ENCODE measurements around the gene IL12RB1.
"Not testable (repeated sequence)": the region's sequence is repeated elsewhere in the genome, so short reads cannot be mapped to it uniquely, and the experiment has no call there.

The IL12RB1 gene

DNA sequence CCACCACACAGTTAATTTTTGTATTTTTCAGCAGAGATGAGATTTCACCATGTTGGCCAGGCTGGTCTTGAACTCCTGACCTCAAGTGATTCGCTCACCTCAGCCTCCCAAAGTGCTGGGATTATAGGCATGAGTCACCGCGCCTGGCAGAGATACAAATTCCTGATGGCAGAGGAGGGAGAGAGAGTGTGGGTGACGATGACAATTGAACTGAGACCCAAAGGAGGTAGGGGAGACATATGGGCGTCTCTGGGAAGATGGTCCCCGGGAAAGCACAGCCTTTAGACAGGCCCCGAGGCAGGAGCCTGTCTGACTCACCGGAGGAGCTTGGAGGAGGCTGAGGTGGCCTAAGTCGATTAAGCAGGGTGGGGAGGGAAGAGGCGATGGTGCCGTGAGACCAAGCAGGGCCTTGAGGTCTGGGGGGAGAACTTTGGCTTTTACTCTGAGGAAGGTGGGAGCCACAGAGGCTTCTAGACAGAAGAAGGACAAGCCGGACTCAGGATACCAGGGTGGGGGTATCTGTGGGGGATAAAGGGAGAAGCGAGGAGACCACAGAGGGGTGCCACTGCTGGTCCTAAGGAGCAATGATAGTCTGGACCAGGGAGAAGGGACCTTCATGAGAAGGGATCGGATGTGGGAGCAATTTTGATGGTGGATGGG, 40.5 kb downstream of the IL12RB1 start:
- peak; percentile 69 for DNase-seq (ENCODE audit: low read depth, low spot score)

- DNase-seq (ENCODE audit: low read depth, low spot score), result no peak
Observed at GRCh38 chr19:18045307-18046050, 41.3 kb downstream of the IL12RB1 start.

DNA sequence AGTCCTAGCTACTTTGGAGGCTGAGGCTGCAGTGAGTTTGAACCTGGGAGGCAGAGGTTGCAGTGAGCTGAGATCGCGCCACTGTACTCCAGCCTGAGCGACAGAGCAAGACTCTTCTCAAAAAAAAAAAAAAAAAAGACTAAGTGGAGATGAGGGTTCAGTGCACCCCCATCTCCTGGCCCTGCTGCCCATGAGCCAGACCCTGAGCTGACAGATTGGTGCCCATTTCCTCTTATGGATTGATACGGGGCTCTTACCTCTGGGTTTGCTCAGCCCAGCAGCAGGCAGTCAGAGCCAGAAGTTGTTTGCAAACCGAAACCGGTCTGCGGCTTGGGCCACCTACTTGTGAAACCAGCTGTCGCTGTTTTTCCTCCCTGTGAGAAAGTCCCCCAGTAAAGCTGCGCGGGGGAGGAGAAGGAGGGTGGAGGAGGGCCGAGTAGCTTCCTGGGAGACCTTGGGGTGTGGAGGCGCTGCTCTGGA, 41.9 kb downstream of the IL12RB1 start:
- DNase-seq (ENCODE audit: low read depth, low spot score), result peak; percentile 74

DNA sequence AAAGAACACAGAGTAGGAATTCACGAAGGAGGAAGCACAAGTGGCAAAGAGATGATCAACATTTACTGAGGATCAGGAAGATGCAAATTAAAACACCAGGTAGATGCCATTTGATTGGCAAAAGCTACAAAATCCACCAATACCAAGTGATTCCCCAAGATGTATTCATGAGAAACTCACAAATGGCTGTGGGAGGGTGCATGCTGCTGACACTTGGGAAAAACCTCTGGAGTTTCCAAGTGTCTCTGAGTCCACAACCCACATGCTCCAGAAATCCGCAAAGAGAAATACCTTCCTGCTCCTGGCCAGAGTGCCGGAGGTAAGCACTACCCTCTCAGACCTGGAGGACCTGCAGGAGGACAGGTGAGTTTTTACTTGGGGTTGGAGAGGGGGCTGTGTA, 43.1 kb downstream of the IL12RB1 start:
- DNase-seq (ENCODE audit: low read depth, low spot score), result no peak

GRCh38 chr19:18041054-18041453, 45.7 kb downstream of the IL12RB1 start:
- DNase-seq (ENCODE audit: low read depth, low spot score), result no peak

DNA sequence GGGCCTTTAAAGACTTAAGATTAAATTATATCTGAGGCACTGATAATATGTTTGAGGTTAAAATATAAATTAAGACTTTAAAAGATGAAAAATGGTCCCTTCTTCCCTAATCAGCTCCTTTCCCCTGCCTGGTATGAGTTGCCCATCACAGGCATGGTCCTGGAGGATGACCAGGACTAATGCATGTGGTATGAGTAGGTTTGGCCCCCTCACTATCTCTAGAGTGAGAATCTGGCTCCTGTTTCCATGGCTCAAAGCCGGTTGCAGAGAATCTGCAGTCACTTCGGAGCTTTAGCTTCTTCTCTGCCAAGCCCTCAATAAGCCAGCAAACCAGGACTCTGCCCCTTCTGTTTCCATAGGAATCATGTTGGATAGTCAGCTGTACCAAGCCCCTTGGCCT, 54.6 kb downstream of the IL12RB1 start:
- DNase-seq (ENCODE audit: low read depth, low spot score), result not testable (repeated sequence)

GRCh38 chr19:18031401-18031800, 55.3 kb downstream of the IL12RB1 start:
- not testable (repeated sequence) for DNase-seq (ENCODE audit: low read depth, low spot score)

- DNase-seq (ENCODE audit: low read depth, low spot score), result peak; percentile 40
Observed at GRCh38 chr19:18029617-18030338, 57.0 kb downstream of the IL12RB1 start.

- no peak for DNase-seq (ENCODE audit: low read depth, low spot score)
Observed at GRCh38 chr19:18027151-18027550, 59.6 kb downstream of the IL12RB1 start.

DNA sequence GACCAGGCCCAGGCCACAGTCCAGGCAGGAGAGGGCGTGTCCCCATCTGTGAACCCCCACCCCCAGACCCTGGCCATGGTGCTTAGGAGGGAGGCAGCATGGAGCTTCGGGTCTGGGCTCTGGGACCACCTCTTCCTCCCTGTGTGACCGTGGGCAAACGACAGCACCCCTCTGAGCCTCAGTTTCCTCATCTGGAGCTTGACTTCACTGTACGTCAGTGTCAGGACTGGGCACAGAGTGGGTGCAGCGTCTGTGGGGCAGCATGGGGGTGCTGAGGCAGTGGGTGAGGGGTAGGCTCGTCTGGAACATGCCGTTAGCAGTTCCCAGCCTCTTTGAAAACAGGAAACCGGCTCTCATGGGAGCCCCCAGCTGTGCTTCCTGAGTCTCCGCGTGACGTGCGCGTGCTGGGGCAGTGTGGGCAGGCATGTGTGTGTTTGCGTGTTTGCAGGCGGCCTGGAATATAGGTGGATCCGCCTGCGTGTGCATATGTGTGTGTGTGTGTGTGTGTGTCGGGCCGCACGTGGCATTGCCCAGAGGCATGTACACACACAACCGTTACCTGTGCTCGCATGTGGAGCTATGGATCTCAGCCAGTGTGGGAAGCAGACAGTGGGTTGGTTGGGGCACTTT, 63.0 kb downstream of the IL12RB1 start:
- no peak for DNase-seq (ENCODE audit: low read depth, low spot score)

- DNase-seq (ENCODE audit: low read depth, low spot score), result peak; percentile 96
Observed at GRCh38 chr19:18021121-18021755, 65.5 kb downstream of the IL12RB1 start.

- peak; percentile 87 for DNase-seq (ENCODE audit: low read depth, low spot score)
Observed at GRCh38 chr19:18020212-18021085, 66.3 kb downstream of the IL12RB1 start.

- DNase-seq (ENCODE audit: low read depth, low spot score), result no peak
Observed at GRCh38 chr19:18017275-18018083, 69.3 kb downstream of the IL12RB1 start.

DNA sequence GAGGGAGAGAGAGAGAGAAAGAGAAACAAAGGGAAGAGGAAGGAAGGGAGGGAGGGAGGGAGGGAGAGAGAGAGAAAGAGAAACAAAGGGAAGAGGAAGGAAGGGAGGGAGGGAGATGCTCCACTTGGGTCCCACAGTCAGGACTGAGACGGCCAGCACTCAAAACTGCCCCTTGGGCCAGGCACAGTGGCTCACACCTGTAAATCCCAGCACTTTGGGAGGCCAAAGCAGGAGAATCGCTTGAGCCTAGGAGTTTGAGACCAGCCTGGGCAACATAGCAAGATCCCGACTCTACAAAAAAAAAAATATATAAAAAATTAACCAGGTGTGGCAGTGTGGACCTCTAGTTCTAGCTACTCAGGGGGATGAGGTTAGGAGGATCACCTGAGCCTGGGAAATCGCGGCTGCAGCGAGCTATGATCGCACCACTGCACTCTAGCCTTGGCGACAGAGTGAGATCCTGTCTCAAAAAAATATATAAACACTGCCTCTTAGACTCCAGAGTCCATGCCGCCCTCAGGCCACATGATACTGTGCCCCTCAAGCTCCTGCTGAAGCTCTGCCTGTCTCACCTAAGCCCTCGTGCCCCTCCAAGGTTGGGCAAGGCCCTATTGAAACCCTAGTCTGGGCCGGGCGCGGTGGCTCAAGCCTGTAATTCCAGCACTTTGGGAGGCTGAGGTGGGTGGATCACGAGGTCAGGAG, 70.4 kb downstream of the IL12RB1 start:
- no peak for DNase-seq (ENCODE audit: low read depth, low spot score)

DNA sequence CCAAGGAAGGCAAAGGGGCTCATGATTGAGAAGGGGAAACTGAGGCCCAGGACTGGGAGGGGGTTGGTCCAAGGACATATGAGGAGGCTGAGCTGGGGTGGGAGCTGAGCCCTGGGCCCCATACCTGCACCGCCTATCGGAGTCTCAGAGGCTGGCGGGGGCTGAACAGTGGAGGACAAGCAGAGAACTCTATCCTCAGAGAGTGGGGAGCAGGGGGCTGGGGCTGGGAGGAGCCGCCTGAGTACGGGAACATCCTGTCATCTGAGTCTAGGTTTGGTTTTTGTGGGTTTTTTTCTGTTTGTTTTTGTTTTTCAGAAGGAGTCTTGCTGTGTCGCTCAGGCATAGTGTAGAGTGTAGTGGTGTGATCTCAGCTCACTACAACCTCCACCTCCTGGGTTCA, 72.5 kb downstream of the IL12RB1 start:
- no peak for DNase-seq (ENCODE audit: low read depth, low spot score)

- DNase-seq (ENCODE audit: low read depth, low spot score), result peak; percentile 60
Observed at GRCh38 chr19:18013210-18014111, 73.3 kb downstream of the IL12RB1 start.

DNA sequence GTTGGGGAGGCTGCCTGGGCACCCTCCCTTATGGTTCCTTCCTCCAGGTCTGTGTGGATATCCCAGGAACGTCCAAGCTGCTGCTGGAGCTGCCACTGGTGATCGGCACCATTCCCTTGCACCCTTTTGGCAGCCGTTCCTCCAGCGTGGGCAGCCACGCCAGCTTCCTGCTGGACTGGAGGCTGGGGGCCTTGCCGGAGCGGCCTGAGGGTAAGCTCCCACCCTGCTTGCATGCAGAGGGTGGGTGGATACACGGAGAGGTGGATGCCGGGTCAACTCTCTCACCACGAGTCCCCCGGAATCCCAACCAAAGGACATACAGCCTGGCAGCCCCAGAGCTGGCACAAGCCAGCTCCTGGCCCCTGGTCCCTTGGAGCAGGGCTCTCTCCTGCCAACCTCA, 76.6 kb downstream of the IL12RB1 start:
- no peak for DNase-seq (ENCODE audit: low read depth, low spot score)

All from astrocyte of the hippocampus (primary cell).